Osteoblast (primary cell): ENCODE results near the gene TACO1. TPM values are rescaled to one million over a fixed set of nuclear protein-coding genes. Genes with fewer than 3 reads are reported as not detected.

Experiments used
- DNase-seq: peaks from one replicate; pipeline ENCODE4 v3.0.0; 2011; ENCODE audit warnings: low spot score, mixed read lengths; ENCODE audit not compliant: insufficient read length; ENCODE audit errors: missing footprints
- H2AFZ ChIP-seq: 2 replicates; pipeline ENCODE4 v1.6.0; 2011; ENCODE audit warnings: mild to moderate bottlenecking, low read length
- H3K27ac ChIP-seq: 2 replicates; pipeline ENCODE4 v1.5.1; 2011; ENCODE audit warnings: mild to moderate bottlenecking, low read depth, low read length, moderate library complexity
- H3K27me3 ChIP-seq: 2 replicates; pipeline ENCODE4 v1.6.0; 2012; ENCODE audit warnings: mild to moderate bottlenecking, control low read depth, inconsistent platforms, low read length, moderate library complexity; ENCODE audit not compliant: insufficient read depth
- H3K36me3 ChIP-seq: 2 replicates; pipeline ENCODE4 v1.5.1; 2011; ENCODE audit warnings: mild to moderate bottlenecking, low read length, control low read depth, moderate library complexity; ENCODE audit not compliant: insufficient read depth
- H3K4me1 ChIP-seq: 2 replicates; pipeline ENCODE4 v1.5.1; 2011; ENCODE audit warnings: mild to moderate bottlenecking, low read length, control low read depth, moderate library complexity; ENCODE audit not compliant: insufficient read depth
- H3K4me2 ChIP-seq: 2 replicates; pipeline ENCODE4 v1.6.0; 2011; ENCODE audit warnings: mild to moderate bottlenecking, low read length; ENCODE audit not compliant: insufficient read depth
- H3K4me3 ChIP-seq: fragments of 200-600 bp; sonication (generic); 3 replicates; pipeline ENCODE4 v1.5.1; 2012; ENCODE audit warnings: mild to moderate bottlenecking, low read length, inconsistent platforms; ENCODE audit not compliant: insufficient read depth
- H3K79me2 ChIP-seq: 2 replicates; pipeline ENCODE4 v1.6.0; 2012; ENCODE audit warnings: mild to moderate bottlenecking, low read length, control low read depth, inconsistent platforms; ENCODE audit not compliant: insufficient read depth
- H3K9me3 ChIP-seq: 2 replicates; pipeline ENCODE4 v1.5.1; 2011; ENCODE audit warnings: low read depth, low read length, control low read depth
- H4K20me1 ChIP-seq: 2 replicates; pipeline ENCODE4 v1.6.0; 2012; ENCODE audit warnings: mild to moderate bottlenecking, low read length, control low read depth; ENCODE audit not compliant: insufficient read depth
- total RNA-seq: library from RNA; depleted of rRNA; stranded (reverse); fragments of >200 nt; gene quantifications from 2 replicates; pipeline ENCODE4 v1.2.3, GENCODE V29; 2012
- TF ChIP-seq, protein P1 (sequence below): IDR thresholded peaks from 2 replicates; pipeline ENCODE4 v1.5.1; 2011; ENCODE audit warnings: mild to moderate bottlenecking, low read depth, low read length, moderate library complexity; ENCODE audit errors: extremely low read depth

Gene TACO1
- total RNA-seq, 1 donor = 21.0 TPM

DNA sequence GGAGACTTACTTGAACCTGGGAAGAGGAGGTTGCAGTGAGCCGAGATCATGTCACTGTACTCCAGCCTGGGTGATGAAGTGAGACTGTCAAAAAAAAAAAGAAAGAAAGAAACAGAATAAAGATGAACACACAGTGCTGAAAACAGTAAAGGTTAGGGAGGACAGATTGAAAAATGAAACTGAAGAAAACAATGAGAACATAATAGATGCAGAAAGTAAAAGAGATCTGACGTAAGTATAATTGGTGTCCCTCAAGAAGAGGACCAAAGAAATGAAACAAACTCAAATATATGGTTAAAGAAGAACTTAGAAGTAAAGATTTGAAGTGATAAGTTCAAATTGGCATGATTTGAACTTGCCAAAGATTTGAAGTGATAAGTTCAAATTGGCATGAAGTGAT, 43.3 kb upstream of the TACO1 start:
- no peak for DNase-seq
- peaks cover 53% of the 10 kb centered on the region for H4K20me1 ChIP-seq

GRCh38 chr17:63558441-63558840, 42.3 kb upstream of the TACO1 start:
- Histone ChIP-seq H2AFZ (no peak overlapping the region), H3K4me3 (no peak overlapping the region), H3K4me2 (no peak overlapping the region), H3K27me3 (no peaks in the 10 kb centered on the region), H3K27ac (no peak overlapping the region), H3K36me3 (no peaks in the 10 kb centered on the region), H3K4me1 (no peaks in the 10 kb centered on the region), H3K79me2 (peaks cover 96% of the 10 kb centered on the region), H4K20me1 (peaks cover 47% of the 10 kb centered on the region), H3K9me3 (no peaks in the 10 kb centered on the region)
- no peak for DNase-seq
- TF ChIP-seq, protein P1, sequence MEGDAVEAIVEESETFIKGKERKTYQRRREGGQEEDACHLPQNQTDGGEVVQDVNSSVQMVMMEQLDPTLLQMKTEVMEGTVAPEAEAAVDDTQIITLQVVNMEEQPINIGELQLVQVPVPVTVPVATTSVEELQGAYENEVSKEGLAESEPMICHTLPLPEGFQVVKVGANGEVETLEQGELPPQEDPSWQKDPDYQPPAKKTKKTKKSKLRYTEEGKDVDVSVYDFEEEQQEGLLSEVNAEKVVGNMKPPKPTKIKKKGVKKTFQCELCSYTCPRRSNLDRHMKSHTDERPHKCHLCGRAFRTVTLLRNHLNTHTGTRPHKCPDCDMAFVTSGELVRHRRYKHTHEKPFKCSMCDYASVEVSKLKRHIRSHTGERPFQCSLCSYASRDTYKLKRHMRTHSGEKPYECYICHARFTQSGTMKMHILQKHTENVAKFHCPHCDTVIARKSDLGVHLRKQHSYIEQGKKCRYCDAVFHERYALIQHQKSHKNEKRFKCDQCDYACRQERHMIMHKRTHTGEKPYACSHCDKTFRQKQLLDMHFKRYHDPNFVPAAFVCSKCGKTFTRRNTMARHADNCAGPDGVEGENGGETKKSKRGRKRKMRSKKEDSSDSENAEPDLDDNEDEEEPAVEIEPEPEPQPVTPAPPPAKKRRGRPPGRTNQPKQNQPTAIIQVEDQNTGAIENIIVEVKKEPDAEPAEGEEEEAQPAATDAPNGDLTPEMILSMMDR = no peak

More for the DNA sequence above, 43.3 kb upstream of the TACO1 start:
- Histone ChIP-seq H3K79me2 (peaks cover 97% of the 10 kb centered on the region), H3K36me3 (peaks cover 5% of the 10 kb centered on the region), H3K27ac (no peak overlapping the region), H3K4me3 (no peak overlapping the region), H3K4me1 (peaks cover 4% of the 10 kb centered on the region), H3K9me3 (no peaks in the 10 kb centered on the region), H3K4me2 (no peak overlapping the region), H3K27me3 (no peaks in the 10 kb centered on the region), H2AFZ (no peak overlapping the region)
- TF ChIP-seq, protein P1 = no peak

DNA sequence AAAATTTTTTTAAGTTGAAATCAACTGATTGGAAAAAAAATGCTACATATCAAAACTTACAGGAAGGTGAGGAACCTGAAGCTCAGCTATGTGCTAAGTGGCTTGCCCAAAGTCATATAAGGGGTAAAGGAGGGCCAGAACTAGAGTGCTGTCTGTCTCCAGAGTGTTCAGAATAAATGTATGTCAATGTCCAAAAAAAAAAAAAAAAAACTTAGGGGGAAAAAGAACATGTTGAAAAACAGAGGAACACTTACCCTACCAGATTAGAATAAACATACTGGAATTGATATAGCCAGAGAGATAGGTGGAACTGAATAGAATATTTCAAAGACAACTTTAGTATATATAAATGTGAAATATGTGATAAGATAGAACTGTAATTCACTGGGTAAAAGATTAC, 38.9 kb upstream of the TACO1 start:
- H3K4me1 ChIP-seq = no peaks in the 10 kb centered on the region
- H4K20me1 ChIP-seq = peaks cover 47% of the 10 kb centered on the region
- no peak for DNase-seq
- no peak overlapping the region for H3K27ac ChIP-seq
- no peaks in the 10 kb centered on the region for H3K9me3 ChIP-seq
- peaks cover 92% of the 10 kb centered on the region for H3K79me2 ChIP-seq
- H2AFZ ChIP-seq = no peak overlapping the region
- H3K4me2 ChIP-seq = no peak overlapping the region
- H3K27me3 ChIP-seq = no peaks in the 10 kb centered on the region
- TF ChIP-seq, protein P1 = no peak
- H3K4me3 ChIP-seq = no peak overlapping the region
- no peaks in the 10 kb centered on the region for H3K36me3 ChIP-seq

DNA sequence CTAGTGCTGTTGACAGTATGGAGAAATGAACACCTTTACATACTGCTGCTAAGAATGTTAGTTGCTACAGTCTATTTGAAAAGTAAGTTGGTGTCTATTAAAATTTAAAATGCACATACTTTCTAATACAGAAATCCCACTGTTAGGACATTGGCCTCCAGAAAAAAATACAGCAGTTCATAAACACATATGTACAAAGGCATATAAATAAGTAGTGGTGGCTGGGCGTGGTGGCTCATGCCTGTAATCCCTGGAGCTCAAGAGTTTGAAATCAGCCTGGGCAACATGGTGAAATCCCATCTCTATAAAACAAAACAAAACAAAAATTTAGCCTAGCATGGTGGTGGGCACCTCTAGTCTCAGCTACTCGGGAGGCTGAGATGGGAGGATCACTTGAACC, 37.4 kb upstream of the TACO1 start:
- H3K27ac ChIP-seq = no peak overlapping the region
- no peaks in the 10 kb centered on the region for H3K36me3 ChIP-seq
- TF ChIP-seq, protein P1 = no peak
- H3K4me1 ChIP-seq = no peaks in the 10 kb centered on the region
- peaks cover 48% of the 10 kb centered on the region for H4K20me1 ChIP-seq
- H2AFZ ChIP-seq = no peak overlapping the region
- no peak overlapping the region for H3K4me3 ChIP-seq
- H3K27me3 ChIP-seq = no peaks in the 10 kb centered on the region
- no peak overlapping the region for H3K4me2 ChIP-seq
- peaks cover 92% of the 10 kb centered on the region for H3K79me2 ChIP-seq
- no peak for DNase-seq
- no peaks in the 10 kb centered on the region for H3K9me3 ChIP-seq
